B cell (primary cell): ENCODE results near the gene KCTD10. TPM values are rescaled to one million over a fixed set of nuclear protein-coding genes. Genes with fewer than 3 reads are reported as not detected.

Experiments used
- ATAC-seq: fragments of 200-7000 bp; cut with Tn5 transposase; one replicate; pipeline ENCODE4 v1.10.0; 2021; ENCODE audit warnings: low read depth, mild to moderate bottlenecking, moderate number of reproducible peaks, moderate library complexity
- CTCF ChIA-PET: fragments of 350-600 bp; sonication (Branson Sonifier 250); formaldehyde crosslinking; loops from one replicate; lab custom pipeline; 2021; ENCODE audit warnings: antibody characterized with exemption, inconsistent platforms; lab: Charles Lee
- POLR2A ChIA-PET: fragments of 350-600 bp; sonication (Branson Sonifier 250); formaldehyde crosslinking; loops from one replicate; lab custom pipeline; 2021; ENCODE audit warnings: antibody characterized with exemption; lab: Charles Lee
- DNase-seq: peaks from one replicate; pipeline ENCODE4 v3.0.0; 2013
- H2AFZ ChIP-seq: 2 replicates; pipeline ENCODE4 v1.6.1; 2012; ENCODE audit warnings: mild to moderate bottlenecking, low read depth, low read length; ENCODE audit not compliant: insufficient read depth, poor library complexity, severe bottlenecking
- H3K27ac ChIP-seq, 2 donors: 1 replicate in 1 of 2; 2 replicates in 1 of 2; pipeline ENCODE4 v1.5.1; 2012 to 2013; ENCODE audit warnings: low read length in 2 of 2, mild to moderate bottlenecking in 2 of 2, moderate library complexity in 1 of 2
- H3K27me3 ChIP-seq, 4 experiments: fragments of 200-600 bp in 1 of 4; sonication (generic) in 1 of 4; replicated peaks in 1 of 4; 1 replicate in 2 of 4; 2 replicates in 2 of 4; pipeline versions ENCODE4 v1.6.1 to v1.7.0; 2013 to 2016; ENCODE audit warnings: low read length in 3 of 4, mild to moderate bottlenecking in 2 of 4, mixed read lengths in 1 of 4, moderate library complexity in 1 of 4; ENCODE audit not compliant: insufficient read depth in 4 of 4, control insufficient read depth in 3 of 4; ENCODE audit errors: control extremely low read depth in 1 of 4
- H3K36me3 ChIP-seq, 2 experiments: replicated peaks in 1 of 2; 1 replicate in 1 of 2; 2 replicates in 1 of 2; pipeline versions ENCODE4 v1.6.1 to v1.7.1; 2013; ENCODE audit warnings: low read length in 1 of 2; ENCODE audit not compliant: insufficient read depth in 2 of 2, control insufficient read depth in 1 of 2; ENCODE audit errors: control extremely low read depth in 1 of 2, extremely low read depth in 1 of 2
- H3K4me1 ChIP-seq, 2 donors: fragments of 200-600 bp in 1 of 2; sonication (generic) in 1 of 2; 1 replicate in 1 of 2; 2 replicates in 1 of 2; pipeline versions ENCODE4 v1.5.1 to v1.6.1; 2013 to 2017; ENCODE audit warnings: low read length in 2 of 2; ENCODE audit not compliant: control insufficient read depth in 2 of 2, insufficient read depth in 2 of 2
- H3K4me2 ChIP-seq: replicated peaks from 2 replicates; pipeline ENCODE3; 2012; ENCODE audit warnings: mild to moderate bottlenecking, low read depth, low read length; ENCODE audit not compliant: poor library complexity, severe bottlenecking
- H3K4me3 ChIP-seq, 5 experiments: fragments of 200-600 bp in 1 of 5; sonication (generic) in 1 of 5; 1 replicate in 3 of 5; 2 replicates in 2 of 5; pipeline versions ENCODE4 v1.5.1 to v1.7.0; 2011 to 2016; ENCODE audit warnings: low read length in 4 of 5, mild to moderate bottlenecking in 4 of 5, low read depth in 2 of 5, control low read depth in 1 of 5, moderate library complexity in 1 of 5; ENCODE audit not compliant: insufficient read depth in 1 of 5; ENCODE audit errors: control extremely low read depth in 1 of 5, extremely low read depth in 1 of 5
- H3K79me2 ChIP-seq: fragments of 200-600 bp; sonication (generic); one replicate; pipeline ENCODE4 v1.6.0; 2016; ENCODE audit warnings: low read length; ENCODE audit not compliant: control insufficient read depth, insufficient read depth
- H3K9ac ChIP-seq: fragments of 200-600 bp; sonication (generic); 2 replicates; pipeline ENCODE4 v1.6.1; 2017; ENCODE audit warnings: mild to moderate bottlenecking, low read length, moderate library complexity
- H3K9me3 ChIP-seq, 3 donors: one replicate each; pipeline versions ENCODE4 v1.6.1 to v1.7.1; 2013; ENCODE audit warnings: low read length in 2 of 3; ENCODE audit not compliant: control insufficient read depth in 2 of 3, insufficient read depth in 1 of 3; ENCODE audit errors: control extremely low read depth in 1 of 3
- H4K20me1 ChIP-seq: 2 replicates; pipeline ENCODE4 v1.6.0; 2012; ENCODE audit warnings: mild to moderate bottlenecking, low read length; ENCODE audit not compliant: insufficient read depth, control insufficient read depth, poor library complexity, severe bottlenecking
- H3K27ac Mint-ChIP-seq: one replicate; pipeline ENCODE4 v1.8.0; 2021; ENCODE audit warnings: mixed read lengths
- H3K27me3 Mint-ChIP-seq: one replicate; pipeline ENCODE4 v1.8.0; 2021; ENCODE audit warnings: mixed read lengths
- H3K4me1 Mint-ChIP-seq: one replicate; pipeline ENCODE4 v1.8.0; 2021; ENCODE audit warnings: mixed read lengths
- H3K4me3 Mint-ChIP-seq: one replicate; pipeline ENCODE4 v1.8.0; 2021; ENCODE audit warnings: mixed read lengths
- H3K9me3 Mint-ChIP-seq: one replicate; pipeline ENCODE4 v1.8.0; 2022; ENCODE audit warnings: mixed read lengths; ENCODE audit not compliant: insufficient read depth
- EZH2 ChIP-seq: IDR thresholded peaks from 2 replicates; pipeline ENCODE4 v1.6.1; 2012; ENCODE audit warnings: borderline replicate concordance, low read depth, mild to moderate bottlenecking, moderate library complexity, low read length; ENCODE audit not compliant: insufficient read depth, poor library complexity, severe bottlenecking
- WGBS: methylation state at CpG from one replicate; pipeline ENCODE4 v1.1.5; 2013; ENCODE audit warnings: missing lambda C conversion rate; ENCODE audit not compliant: insufficient coverage; 5-methylcytosine and 5-hydroxymethylcytosine counted together
- intact Hi-C: fragments of 100-400 bp; cut with micrococcal nuclease; formaldehyde crosslinking; loops from one replicate; pipeline ENCODE4 v1.10.0; 2022
- polyA plus RNA-seq: library from polyadenylated mRNA; depleted of rRNA; stranded (reverse); fragments of >200 nt; gene quantifications from 2 replicates; pipeline ENCODE4 v1.2.3, GENCODE V29; 2012
- total RNA-seq, 2 donors: library from RNA; stranded (reverse); fragments of 120-200 nt in 1 of 2; gene quantifications; 1 replicate in 1 of 2; 2 replicates in 1 of 2; pipeline versions ENCODE4 v1.2.3 to v1.2.4, GENCODE V29; 2013 to 2022
- TF ChIP-seq, protein P1 (sequence below): fragments of 200-600 bp; IDR thresholded peaks from one replicate; pipeline ENCODE4 v1.8.0; 2022; ENCODE audit warnings: antibody characterized with exemption, mild to moderate bottlenecking

KCTD10 gene
- total and polyA plus RNA-seq, 2 donors (not counting 1 experiment from before 2014, with no cell fraction given) = 15.4 to 30.9 TPM

DNA sequence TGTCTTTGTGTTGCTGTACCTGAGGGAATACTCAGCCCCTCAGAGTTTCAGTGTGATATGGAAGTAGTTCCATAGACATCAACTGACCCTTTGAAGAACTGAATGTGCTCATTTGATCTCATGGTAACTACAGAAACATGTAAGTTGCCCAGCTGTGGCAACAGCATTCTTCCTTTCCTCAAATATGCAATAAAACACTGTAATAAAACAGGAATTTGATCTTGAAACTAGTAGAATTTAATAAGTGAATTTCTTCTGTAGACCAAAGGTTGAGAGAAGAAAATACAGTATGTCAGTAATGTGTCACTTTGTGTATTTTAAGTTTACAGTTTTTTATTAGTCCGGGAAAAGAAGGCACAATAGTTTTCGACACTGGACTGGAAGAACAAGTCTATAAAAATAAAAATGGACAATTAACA, 31.9 kb downstream of the KCTD10 start:
- no peaks in the 10 kb centered on the region for H4K20me1 ChIP-seq
- H3K27ac ChIP-seq = no peak overlapping the region
- H3K4me3 ChIP-seq = no peak overlapping the region
- Mint-ChIP-seq H3K9me3 (no peaks in the 10 kb centered on the region), H3K4me3 (no peak overlapping the region), H3K27ac (no peak overlapping the region), H3K27me3 (no peaks in the 10 kb centered on the region), H3K4me1 (no peaks in the 10 kb centered on the region)
- H3K4me1 ChIP-seq = no peaks in the 10 kb centered on the region
- ChIA-PET POLR2A (no interaction called here), CTCF (interaction anchor here (0.6 to 1.2 kb wide), 2 partner anchors 17 to 107 kb away, joined by 3 read pairs; no protein-coding TSS in a partner anchor)
- DNase-seq (no peak), ATAC-seq (no peak)
- no peak overlapping the region for H3K9ac ChIP-seq
- TF ChIP-seq, protein P1, sequence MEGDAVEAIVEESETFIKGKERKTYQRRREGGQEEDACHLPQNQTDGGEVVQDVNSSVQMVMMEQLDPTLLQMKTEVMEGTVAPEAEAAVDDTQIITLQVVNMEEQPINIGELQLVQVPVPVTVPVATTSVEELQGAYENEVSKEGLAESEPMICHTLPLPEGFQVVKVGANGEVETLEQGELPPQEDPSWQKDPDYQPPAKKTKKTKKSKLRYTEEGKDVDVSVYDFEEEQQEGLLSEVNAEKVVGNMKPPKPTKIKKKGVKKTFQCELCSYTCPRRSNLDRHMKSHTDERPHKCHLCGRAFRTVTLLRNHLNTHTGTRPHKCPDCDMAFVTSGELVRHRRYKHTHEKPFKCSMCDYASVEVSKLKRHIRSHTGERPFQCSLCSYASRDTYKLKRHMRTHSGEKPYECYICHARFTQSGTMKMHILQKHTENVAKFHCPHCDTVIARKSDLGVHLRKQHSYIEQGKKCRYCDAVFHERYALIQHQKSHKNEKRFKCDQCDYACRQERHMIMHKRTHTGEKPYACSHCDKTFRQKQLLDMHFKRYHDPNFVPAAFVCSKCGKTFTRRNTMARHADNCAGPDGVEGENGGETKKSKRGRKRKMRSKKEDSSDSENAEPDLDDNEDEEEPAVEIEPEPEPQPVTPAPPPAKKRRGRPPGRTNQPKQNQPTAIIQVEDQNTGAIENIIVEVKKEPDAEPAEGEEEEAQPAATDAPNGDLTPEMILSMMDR = no peak
- no peak for TF ChIP-seq EZH2
- no peaks in the 10 kb centered on the region for H3K9me3 ChIP-seq
- intact Hi-C loops = no loop called here
- no peaks in the 10 kb centered on the region for H3K79me2 ChIP-seq
- H3K27me3 ChIP-seq = no peaks in the 10 kb centered on the region
- no peak overlapping the region for H2AFZ ChIP-seq
- H3K4me2 ChIP-seq = no peak overlapping the region
- H3K36me3 ChIP-seq = peaks cover 0 to 22% of the 10 kb centered on the region in 2 experiments
- 83% methylated on average over 1 of the region's 2 CpGs for WGBS

DNA sequence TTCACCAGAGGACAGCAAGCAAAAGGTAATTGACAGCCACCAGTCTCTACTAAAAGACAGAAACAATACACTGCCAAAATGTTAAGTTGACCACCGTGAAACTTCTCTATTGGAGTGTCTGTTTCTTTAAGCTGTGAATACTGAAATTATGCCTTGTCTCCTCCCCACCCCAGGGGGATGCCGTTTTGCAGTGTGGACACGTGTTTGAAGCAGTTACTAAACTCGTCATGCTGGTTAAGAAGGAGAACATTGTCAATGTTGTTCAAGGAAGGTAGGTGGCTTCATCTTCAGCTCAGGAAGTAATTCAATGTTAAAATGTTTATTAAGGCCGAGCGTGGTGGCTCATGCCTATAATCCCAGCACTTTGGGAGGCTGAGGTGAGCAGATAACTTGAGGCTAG, 32.8 kb downstream of the KCTD10 start:
- ATAC-seq = no peak
- Mint-ChIP-seq H3K4me1 (no peaks in the 10 kb centered on the region), H3K9me3 (no peaks in the 10 kb centered on the region), H3K27me3 (no peaks in the 10 kb centered on the region), H3K4me3 (no peak overlapping the region), H3K27ac (no peak overlapping the region)
- CTCF ChIA-PET = interaction anchor here (0.6 to 1.5 kb wide), 2 partner anchors 11 to 16 kb away, joined by 4 read pairs; no protein-coding TSS in a partner anchor
- DNase-seq = no peak
- Histone ChIP-seq H4K20me1 (no peaks in the 10 kb centered on the region), H3K27ac (no peak overlapping the region), H3K4me2 (no peak overlapping the region), H3K9ac (no peak overlapping the region), H3K27me3 (no peaks in the 10 kb centered on the region), H3K9me3 (no peaks in the 10 kb centered on the region), H3K4me3 (no peak overlapping the region), H3K4me1 (no peaks in the 10 kb centered on the region), H3K36me3 (peaks cover 0 to 22% of the 10 kb centered on the region in 2 experiments), H2AFZ (no peak overlapping the region), H3K79me2 (no peaks in the 10 kb centered on the region)
- POLR2A ChIA-PET = no interaction called here
- intact Hi-C loops = no loop called here
- TF ChIP-seq, protein P1 = no peak
- no peak for TF ChIP-seq EZH2
- WGBS = 83% methylated on average over 2 of the region's 6 CpGs
